ENCODE measurements around the gene SPINK1. TPM values are rescaled to one million over a fixed set of nuclear protein-coding genes. Genes with fewer than 3 reads are reported as not detected.

Gene SPINK1
- total RNA-seq, 2 donors from 2014 or later: 423 to 623 TPM

DNA sequence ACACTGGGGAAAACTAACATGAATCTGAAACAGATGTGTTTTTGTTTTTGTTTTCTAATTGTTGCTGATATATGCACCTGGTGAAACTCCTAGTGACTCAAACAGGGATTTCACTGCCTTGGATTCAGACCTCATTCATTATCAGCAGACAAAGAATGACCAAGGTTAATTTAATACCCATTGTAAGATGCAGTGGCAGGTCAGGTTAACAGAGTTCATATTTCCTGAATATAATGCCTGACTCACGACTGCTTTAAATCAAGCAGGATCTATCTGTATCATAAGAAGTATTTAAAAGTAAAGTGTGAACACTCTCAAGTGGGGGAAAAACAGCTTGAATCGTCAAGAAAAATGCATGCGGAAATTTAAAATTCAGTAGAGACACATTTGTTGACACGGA lies 54.5 kb downstream of the SPINK1 start:
- TF ChIP-seq, protein P1, sequence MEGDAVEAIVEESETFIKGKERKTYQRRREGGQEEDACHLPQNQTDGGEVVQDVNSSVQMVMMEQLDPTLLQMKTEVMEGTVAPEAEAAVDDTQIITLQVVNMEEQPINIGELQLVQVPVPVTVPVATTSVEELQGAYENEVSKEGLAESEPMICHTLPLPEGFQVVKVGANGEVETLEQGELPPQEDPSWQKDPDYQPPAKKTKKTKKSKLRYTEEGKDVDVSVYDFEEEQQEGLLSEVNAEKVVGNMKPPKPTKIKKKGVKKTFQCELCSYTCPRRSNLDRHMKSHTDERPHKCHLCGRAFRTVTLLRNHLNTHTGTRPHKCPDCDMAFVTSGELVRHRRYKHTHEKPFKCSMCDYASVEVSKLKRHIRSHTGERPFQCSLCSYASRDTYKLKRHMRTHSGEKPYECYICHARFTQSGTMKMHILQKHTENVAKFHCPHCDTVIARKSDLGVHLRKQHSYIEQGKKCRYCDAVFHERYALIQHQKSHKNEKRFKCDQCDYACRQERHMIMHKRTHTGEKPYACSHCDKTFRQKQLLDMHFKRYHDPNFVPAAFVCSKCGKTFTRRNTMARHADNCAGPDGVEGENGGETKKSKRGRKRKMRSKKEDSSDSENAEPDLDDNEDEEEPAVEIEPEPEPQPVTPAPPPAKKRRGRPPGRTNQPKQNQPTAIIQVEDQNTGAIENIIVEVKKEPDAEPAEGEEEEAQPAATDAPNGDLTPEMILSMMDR (IDR thresholded peaks at IDR 0.05): no peak
- no peak for DNase-seq
- no peaks in the 10 kb centered on the region for H3K4me1 ChIP-seq
- no peak overlapping the region for H3K27ac ChIP-seq
- H3K27me3 ChIP-seq: no peaks in the 10 kb centered on the region
- no peaks in the 10 kb centered on the region for H3K9me3 ChIP-seq
- H3K36me3 ChIP-seq: no peaks in the 10 kb centered on the region
- no peak overlapping the region for H3K9ac ChIP-seq (ENCODE audit: low read depth in 2 of 2, low read length in 2 of 2)
- intact Hi-C loops (cut with DNase I): no loop called here
- no peak overlapping the region for H3K4me3 ChIP-seq

Other genes with a start within 250 kb of the SPINK1 start
- 1 to 10 TPM in 1 of 2 donors, under 1 TPM in 1; 0.17 to 1.3 TPM for gene JAKMIP2, start 48.9 kb downstream of the SPINK1 start, total RNA-seq
- under 1 TPM in 1 of 2 donors, not detected in 1; 0.67 TPM for gene SCGB3A2, start 47.0 kb upstream of the SPINK1 start, total RNA-seq
- not detected for gene C5orf46, start 74.9 kb upstream of the SPINK1 start, total RNA-seq
- gene SPINK5, start 232.3 kb upstream of the SPINK1 start, total RNA-seq: 10 to 100 TPM; 25.6 to 29.0 TPM

Measured in colonic mucosa (tissue), 4 donors.